GM19455 (cell line): Measurements from ENCODE around the gene GSTT2.

Experiments used
- ATAC-seq: cut with Tn5 transposase; IDR thresholded peaks from one replicate; pipeline ENCODE4 v1.9.1; 2021; ENCODE audit not compliant: unreplicated experiment

Gene GSTT2

DNA sequence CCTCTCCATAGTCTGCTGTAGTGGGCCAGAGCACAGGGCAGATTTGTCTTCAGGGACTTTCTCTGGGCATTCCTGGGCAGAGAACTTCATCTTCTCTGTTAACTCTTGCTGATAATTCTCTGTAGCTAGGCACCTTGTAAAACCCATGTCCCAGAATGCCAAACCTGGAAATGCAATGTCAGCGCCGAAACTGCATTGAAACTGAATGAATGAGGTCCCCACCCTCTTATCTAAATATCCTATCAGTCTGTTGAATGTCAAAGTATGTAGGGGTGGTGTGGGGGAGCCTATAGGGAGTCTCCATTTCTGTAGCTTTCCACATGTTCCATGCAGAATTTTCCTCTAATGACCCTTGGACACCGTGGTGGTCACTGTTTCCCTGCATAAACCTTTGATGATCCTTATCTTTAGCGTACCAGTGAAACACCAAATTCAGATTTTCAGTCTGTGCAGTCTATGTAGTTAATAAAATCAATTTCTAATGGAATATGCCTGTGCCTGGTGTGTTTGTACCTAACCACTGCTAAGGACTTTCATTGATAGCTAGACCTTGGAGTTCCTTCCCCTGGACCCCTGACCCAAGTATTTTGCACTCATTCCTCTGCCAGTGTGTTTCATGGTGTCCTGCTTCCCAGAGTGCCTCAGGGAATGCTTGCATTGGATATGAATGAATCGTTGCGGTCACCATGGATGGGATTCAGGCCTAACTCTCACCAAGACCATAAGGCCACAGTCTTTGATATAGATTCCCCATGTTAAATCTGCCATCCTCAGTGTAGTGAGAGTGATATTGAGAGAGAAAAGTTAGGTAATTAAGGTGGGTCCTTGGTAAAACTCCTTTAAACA, 28.7 kb downstream of the GSTT2 start:
- ATAC-seq, result no peak

DNA sequence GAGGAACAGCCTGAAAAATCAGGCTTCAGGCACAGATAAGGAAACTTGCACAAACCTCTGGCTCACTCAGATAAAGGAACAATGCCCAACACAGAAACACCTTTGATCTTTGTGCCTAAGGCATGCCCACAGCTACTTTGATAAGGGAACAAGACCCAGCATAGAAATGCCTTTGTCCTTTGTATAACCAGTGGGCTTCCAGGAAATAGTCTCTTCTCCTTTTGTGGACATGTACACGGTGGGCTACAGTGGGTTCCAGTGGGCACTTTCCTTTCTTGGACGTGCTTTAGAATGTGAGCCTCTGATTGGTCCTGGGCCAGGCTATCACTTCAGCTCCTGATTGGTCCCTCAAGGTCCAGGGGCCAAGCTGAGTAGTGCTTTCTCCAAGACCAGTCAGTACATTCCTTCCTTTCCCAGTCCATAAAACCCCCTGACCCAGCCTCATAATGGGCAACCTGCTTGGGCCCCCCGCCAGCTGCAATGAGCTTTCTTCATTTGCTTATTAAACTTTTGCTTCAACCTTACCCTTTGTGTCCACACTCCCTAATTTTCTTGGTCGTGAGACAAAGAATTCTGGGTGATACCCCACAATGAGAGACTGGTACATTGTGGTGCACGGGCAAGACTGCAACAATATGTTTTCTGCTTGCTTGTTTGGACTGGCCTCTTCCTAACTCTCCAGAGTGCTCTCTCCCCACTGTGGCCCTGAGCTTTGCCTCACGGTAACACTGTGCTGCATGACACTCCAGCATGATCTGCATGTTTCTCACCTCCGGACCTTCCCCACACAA, 29.5 kb downstream of the GSTT2 start:
- ATAC-seq, result no peak

DNA sequence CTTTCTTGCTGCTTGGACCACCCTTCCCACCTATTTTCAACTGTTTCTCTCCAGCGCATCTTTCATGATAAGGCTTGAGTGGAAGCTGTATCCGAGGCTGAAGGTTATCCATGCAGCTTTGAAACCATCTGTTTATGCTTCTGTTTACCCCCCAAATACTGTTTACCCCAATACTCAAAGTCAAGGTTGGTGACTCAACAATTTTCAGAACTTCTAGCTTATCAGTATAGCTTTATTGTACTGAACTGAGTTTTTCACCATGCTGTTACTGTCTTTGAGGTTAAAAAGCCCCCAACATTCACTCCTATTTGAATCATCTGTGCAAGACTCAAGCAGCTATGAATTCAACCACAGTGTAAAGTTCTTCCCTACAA, 30.1 kb downstream of the GSTT2 start:
- ATAC-seq, result no peak

- no peak for ATAC-seq
Measured at GRCh38 chr22:24011735-24012068, 31.8 kb downstream of the GSTT2 start.

GRCh38 chr22:24016156-24016555, 36.2 kb downstream of the GSTT2 start:
- ATAC-seq, result no peak

- ATAC-seq, result no peak
Measured at GRCh38 chr22:24021304-24021703, 41.4 kb downstream of the GSTT2 start.

DNA sequence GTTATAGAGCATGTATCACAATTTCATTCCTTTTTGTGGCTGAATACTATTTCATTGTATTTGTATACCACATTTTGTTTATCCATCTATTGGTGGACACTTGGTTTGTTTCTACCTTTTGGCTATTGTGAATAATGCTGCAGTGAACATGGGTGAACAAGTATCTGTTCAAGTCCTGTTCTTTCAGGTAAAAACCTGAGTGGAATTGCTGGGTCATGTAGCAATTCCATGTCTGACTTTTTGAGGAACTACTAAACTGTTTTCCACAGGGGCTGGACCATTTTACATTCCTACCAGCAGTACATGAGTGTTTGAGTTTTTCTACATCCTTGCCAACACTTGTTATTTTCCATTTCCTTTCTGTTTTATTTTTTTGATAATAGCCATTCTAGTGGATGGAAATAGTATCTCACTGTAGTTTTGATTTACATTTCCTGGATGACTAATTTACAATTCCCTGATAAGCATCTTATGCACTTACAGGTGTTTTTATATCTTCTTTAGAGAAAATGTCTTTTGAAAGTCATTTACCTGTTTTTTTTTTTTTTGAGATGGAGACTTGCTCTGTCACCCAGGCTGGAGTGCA, 43.4 kb downstream of the GSTT2 start:
- ATAC-seq, result no peak

DNA sequence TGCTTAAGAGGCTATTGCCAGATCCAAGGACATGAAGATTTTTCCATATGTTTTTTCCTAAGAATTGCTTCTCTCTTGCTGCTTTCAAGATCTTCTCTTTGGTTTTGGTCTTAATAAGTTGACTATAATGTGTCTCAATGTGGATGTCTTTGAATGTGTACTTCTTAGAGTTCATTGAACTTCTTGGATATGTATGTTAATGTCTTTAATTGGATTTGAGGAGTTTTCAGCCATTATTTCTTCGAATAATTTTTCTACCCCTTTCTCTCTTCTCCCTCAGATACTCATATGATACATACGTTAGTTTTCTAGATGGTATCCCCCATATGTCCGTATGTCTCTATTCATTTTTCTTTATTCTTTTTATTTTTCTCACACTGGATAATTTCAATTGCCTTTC, 44.4 kb downstream of the GSTT2 start:
- no peak for ATAC-seq

DNA sequence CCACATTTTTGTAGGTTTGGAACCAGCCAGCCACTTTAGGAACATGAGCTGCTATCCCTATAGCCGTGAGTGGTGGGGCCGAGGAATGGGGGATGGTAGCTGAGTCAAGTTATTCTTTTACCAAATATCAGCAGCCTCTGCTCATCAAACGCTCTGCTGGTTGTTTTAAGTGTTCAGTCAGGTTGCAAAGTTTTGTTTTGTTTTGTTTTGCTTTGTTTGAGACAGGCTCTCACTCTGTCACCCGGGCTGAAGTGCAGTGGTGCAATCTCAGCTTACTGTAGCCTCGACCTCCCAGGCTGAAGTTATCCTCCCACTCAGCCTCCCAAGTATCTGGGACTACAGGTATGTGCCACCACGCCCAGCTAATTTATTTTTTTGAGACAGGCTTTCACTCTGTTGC, 45.5 kb downstream of the GSTT2 start:
- no peak for ATAC-seq

DNA sequence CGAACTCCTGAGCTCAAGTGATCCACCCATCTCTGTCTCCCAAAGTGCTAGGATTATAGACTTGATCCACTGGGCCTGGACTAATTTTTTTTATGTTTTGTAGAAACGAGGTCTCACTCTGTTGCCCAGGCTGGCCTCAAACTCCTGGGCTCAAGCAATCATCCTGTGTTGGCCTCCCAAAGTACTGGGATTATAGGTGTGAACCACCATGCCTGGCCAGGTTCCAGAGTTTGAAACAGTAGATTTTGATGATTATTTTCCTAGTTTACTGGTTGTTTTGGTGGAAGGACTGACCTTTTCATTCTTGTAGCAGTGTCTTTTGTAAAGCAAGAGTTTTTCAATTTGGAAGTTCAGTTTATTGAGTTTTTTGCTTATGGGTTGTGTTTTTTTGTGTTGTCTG, 46.1 kb downstream of the GSTT2 start:
- ATAC-seq, result no peak

DNA sequence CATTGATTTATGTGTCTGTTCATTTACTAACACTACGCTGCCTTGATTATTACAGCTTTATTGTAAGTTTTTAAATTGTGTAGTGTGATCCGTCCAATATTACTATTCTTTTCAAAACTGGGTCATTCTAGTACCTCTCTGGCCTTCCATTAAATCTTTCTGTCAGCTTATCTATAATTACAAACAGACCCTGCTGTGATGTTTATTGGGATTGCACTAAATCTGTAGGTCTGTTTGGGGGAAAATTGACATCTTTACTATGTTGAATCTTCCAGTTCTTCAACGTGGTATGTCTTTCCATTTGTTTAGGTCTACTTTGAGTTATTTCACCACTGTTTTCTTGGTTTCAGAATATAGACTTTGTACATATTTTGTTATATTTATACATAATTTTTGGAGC, 46.8 kb downstream of the GSTT2 start:
- ATAC-seq, result no peak

DNA sequence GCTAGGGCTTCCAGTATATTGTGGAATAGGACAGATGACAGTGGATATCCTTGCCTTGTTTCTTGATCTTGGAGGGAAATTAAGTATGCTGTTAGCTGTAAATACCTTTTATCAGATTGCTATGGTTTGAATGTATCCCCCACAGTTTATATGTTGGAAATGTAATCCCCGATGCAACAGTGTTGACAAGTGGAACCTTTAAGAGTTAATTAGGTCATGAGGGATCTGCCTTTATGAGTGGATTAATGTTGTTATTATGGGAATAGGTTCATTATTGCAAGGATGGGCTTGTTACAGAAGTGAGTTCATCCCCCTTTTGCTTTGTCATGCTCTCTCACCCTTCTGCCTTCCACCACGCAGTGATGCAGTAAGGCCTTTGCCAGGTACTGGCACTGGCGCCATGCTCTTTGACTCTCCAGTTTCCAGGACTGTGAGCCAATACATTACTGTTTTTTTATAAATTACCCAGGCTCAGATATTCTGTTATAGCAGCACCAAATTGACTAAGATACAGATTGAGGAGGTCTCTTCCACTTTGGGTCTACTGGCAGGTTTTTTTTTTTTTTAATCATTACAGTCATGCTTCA, 47.5 kb downstream of the GSTT2 start:
- ATAC-seq, result no peak

GRCh38 chr22:24027991-24028390, 48.1 kb downstream of the GSTT2 start:
- no peak for ATAC-seq

- no peak for ATAC-seq
Measured at GRCh38 chr22:24028533-24028932, 48.6 kb downstream of the GSTT2 start.

GRCh38 chr22:24029304-24029703, 49.4 kb downstream of the GSTT2 start:
- no peak for ATAC-seq

DNA sequence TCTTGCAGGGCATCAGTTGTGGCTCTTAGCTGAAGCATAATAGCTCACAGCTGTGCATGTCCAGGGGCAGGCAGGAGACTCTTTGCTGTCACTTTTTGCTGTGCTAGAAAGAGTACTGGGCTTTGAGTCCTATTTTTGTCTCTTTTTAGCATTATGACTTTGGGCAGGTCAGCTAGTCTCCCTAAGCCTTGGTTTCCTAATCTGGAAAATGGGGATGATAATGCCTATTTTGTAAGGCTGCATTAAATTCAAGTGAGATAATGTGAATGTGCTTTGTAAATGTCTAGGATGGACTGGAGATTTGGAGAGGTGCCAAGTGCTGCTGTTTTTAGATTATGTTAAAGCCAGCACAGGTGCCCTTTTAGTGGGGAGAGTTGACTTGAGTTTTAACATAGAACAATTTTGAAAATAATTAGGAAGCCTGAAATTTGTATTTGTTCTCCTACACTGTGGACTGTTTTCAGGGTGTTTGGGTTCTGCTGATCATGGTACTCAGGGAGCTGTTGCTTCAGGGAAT, 50.3 kb downstream of the GSTT2 start:
- no peak for ATAC-seq
